GM23338 (cell line): ENCODE measurements around the gene LRRN4CL.

Experiments used
- CREB1 ChIP-seq: fragments of 250-450 bp; sonication (Bioruptor Pico); IDR thresholded peaks from 2 replicates; pipeline ENCODE4 v1.5.0; 2020; ENCODE audit warnings: low read depth, mild to moderate bottlenecking, moderate library complexity
- CTCF ChIP-seq, 2 experiments: fragments of 200-600 bp in 1 of 2; sonication (generic) in 1 of 2; conservative IDR thresholded peaks; 2 replicates each; pipeline versions ENCODE4 v1.5.1 to v1.6.1; 2016 to 2017; ENCODE audit warnings: antibody characterized with exemption in 2 of 2, low read depth in 2 of 2, mild to moderate bottlenecking in 2 of 2, moderate library complexity in 1 of 2
- ETS1 ChIP-seq: IDR thresholded peaks from 2 replicates; pipeline ENCODE4 v1.6.1; 2016; ENCODE audit warnings: antibody characterized with exemption
- EZH2 ChIP-seq: fragments of 200-600 bp; sonication (generic); IDR thresholded peaks from one replicate; pipeline ENCODE4 v1.8.0; 2017; ENCODE audit warnings: antibody characterized with exemption, mild to moderate bottlenecking, low read depth; ENCODE audit not compliant: unreplicated experiment
- EZH2phosphoT487 ChIP-seq: fragments of 200-600 bp; sonication (generic); IDR thresholded peaks from one replicate; pipeline ENCODE4 v1.8.1; 2018; ENCODE audit warnings: antibody characterized with exemption; ENCODE audit not compliant: unreplicated experiment
- JUNB ChIP-seq: IDR thresholded peaks from one replicate; pipeline ENCODE4 v1.6.1; 2016; ENCODE audit warnings: antibody characterized with exemption; ENCODE audit not compliant: unreplicated experiment
- NANOG ChIP-seq: IDR thresholded peaks from 2 replicates; pipeline ENCODE4 v1.6.1; 2016; ENCODE audit warnings: antibody characterized with exemption, borderline replicate concordance
- POLR2AphosphoS5 ChIP-seq: IDR thresholded peaks from 2 replicates; pipeline ENCODE4 v1.6.1; 2016; ENCODE audit warnings: antibody characterized with exemption, low read depth
- REST ChIP-seq: IDR thresholded peaks from one replicate; pipeline ENCODE4 v1.6.1; 2018; ENCODE audit warnings: antibody characterized with exemption; ENCODE audit not compliant: unreplicated experiment
- STAT1 ChIP-seq: IDR thresholded peaks from one replicate; pipeline ENCODE4 v1.6.1; 2016; ENCODE audit warnings: antibody characterized with exemption; ENCODE audit not compliant: unreplicated experiment
- ZNF114 ChIP-seq: fragments of 250-450 bp; sonication (Bioruptor Pico); IDR thresholded peaks from 2 replicates; pipeline ENCODE4 v1.5.0; 2020; ENCODE audit warnings: mild to moderate bottlenecking, moderate library complexity
- ZNF462 ChIP-seq: fragments of 250-450 bp; sonication (Bioruptor Pico); IDR thresholded peaks from 2 replicates; pipeline ENCODE4 v1.5.0; 2020; ENCODE audit warnings: mild to moderate bottlenecking, moderate library complexity

- TF ChIP-seq CTCF (conservative IDR thresholded peaks at IDR 0.05; ENCODE audit: low read depth in 2 of 2) (no peak), POLR2AphosphoS5 (no peak), REST (no peak), ETS1 (no peak), JUNB (no peak), EZH2 (no peak), CREB1 (CRISPR knock-in tag) (no peak), EZH2phosphoT487 (no peak), STAT1 (no peak), ZNF462 (CRISPR knock-in tag) (no peak), NANOG (no peak), ZNF114 (CRISPR knock-in tag) (no peak)
These were observed 41.0 kb downstream of the LRRN4CL start for GRCh38 chr11:62648185-62648966.
